Muscle of back (tissue), 11 donors: ENCODE measurements around the gene CSTPP1. TPM values are rescaled to one million over a fixed set of nuclear protein-coding genes. Genes with fewer than 3 reads are reported as not detected.

Experiments used
- DNase-seq, 3 donors: peaks; one replicate each; pipeline versions ENCODE4 v3.0.0 to v3.0.0-alpha.2; 2013
- polyA plus RNA-seq, 10 donors: library from polyadenylated mRNA; unstranded; fragments of 120-200 nt; gene quantifications; one replicate each; pipeline ENCODE4 v1.2.1, GENCODE V29; 2013; ENCODE audit not compliant: insufficient read length in 10 of 10

CSTPP1 gene
- polyA plus RNA-seq, 10 donors: 17.9 to 28.6 (median 20.0) TPM

DNA sequence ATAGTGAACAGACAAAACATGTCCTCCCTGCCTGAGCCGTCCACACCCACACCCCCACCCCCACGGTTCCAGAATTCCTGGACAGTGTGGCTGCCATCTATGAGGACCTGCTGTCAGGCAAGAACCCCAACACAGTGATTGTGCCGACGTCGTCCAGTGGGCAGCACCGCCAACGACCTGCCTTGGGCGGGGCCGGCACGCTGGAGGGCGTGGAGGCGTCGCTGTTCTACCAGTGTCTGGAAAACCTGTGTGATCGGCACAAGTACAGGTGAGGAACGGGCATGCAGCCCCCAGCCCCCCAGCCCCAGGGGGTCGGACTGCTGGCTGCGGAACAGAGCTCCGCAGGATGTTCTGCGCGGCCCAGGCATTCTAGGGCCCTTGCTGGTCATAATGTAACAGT lies 220.4 kb downstream of the CSTPP1 start:
- DNase-seq: no peak

- DNase-seq: no peak
These were observed 221.2 kb downstream of the CSTPP1 start for GRCh38 chr11:47157805-47158204.

- DNase-seq: no peak
These were observed 221.7 kb downstream of the CSTPP1 start for GRCh38 chr11:47158242-47158641.

DNA sequence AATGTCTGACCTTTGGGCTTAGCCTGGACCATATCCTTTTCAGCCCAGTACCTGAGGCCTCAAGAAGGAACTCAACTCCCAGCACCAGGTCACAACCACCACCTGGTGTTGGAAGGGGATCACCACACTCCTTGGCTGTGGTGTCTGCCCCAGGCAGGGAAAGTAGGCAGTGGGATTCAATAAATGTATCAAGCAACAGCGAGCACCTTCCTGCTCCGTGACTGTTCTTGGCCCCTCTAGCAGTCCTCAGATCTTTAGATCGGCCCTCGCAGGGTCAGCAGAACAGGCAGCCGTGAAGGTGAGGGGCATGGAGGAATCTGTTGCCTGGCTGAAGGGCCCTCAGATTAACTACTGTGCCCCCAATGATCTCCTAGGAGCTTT lies 224.2 kb downstream of the CSTPP1 start:
- no peak for DNase-seq

DNA sequence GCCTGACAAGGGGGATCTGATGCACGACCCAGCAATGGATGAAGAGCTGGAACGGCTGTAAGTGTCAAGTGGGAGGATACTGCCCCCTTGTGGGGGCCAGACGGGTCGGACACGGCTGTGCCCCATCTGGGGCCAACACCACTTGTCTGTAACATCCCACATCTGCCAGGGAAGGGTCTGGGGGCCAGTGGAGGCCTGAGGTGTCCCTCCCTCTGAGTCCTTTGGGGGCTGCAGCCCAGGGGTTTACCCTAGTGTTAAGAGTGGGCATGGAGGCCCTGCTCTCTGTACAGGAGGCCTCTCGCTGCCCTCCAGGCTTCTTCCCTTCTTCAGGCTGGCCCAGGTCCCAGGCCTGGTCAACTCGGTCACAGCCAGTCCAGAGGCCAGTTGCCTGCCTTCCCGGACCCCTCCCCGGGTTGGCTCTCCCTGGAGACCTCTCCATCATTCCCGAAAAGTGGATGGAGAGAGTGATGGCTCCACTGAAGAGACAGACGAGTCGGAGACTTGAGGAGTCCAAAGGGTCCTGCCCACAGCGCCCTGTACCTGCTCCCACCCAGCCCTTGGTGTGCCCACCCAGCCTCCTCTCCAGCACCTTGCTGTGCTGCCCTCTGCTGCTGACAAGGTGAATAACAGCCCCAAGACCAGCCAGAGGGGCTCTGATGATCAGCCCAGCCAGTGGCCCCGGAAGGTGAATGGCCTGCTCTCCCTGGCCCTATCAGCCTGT lies 224.7 kb downstream of the CSTPP1 start:
- DNase-seq: peak in 2 of 3 donors; percentile 80 to 86

GRCh38 chr11:47161890-47162289 lies 225.3 kb downstream of the CSTPP1 start:
- no peak for DNase-seq

- DNase-seq: peak in 1 of 3 donors; percentile 37
These were observed 225.9 kb downstream of the CSTPP1 start for GRCh38 chr11:47162426-47162825.

GRCh38 chr11:47163193-47163592 lies 226.6 kb downstream of the CSTPP1 start:
- peak in 1 of 3 donors; percentile 32 for DNase-seq

DNA sequence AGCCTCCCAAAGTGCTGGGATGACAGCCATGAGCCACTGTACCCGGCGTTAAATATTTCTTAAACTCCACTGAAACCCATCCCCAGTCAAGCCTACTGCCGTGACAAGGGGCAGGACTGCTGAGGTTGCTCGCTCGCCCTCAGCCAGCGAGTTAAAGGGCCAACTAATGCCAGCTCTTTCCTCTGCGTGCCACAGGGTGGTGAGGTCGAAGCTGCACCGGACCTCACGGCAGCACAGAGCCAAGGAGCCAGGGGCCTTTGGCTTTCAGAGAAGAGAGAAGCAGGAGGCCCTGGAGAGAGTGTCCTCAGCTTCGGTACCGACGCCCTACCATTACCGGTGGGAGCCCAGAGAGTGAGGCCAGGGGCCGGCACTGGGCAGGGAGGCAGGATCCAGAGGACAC lies 227.3 kb downstream of the CSTPP1 start:
- no peak for DNase-seq

- no peak for DNase-seq
These were observed 227.8 kb downstream of the CSTPP1 start for GRCh38 chr11:47164321-47164720.

DNA sequence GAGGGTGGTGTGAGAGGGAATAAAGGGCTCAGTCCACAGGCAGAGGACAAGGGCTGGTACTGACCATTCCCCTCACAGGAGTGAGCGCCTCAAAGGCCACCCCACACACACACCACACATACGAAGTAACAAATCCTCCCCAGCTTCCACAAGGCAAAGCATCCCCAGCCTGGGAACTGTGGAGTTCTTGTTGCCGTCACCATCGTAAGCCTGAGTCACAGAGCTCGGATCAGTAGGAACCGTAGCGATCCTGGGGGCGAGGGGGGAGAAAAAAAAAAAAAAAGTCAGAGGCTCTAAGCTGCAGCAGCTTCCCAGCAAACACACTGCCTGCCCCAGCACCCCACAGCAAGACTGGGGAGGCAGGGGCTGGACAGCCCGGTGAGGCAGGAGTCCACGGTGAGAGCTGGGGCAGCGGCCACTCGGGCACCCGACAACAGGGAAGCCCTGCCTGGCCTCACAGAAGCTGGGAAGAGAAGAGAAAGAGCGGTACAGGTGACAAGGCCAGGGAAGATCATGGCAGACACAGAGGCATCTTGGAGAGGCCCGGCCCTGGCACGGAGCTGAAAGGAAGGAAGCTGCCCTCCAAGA lies 228.8 kb downstream of the CSTPP1 start:
- no peak for DNase-seq

GRCh38 chr11:47166368-47166767 lies 229.8 kb downstream of the CSTPP1 start:
- DNase-seq: no peak

- DNase-seq: no peak
These were observed 234.7 kb downstream of the CSTPP1 start for GRCh38 chr11:47171061-47171838.

- DNase-seq: no peak
These were observed 235.3 kb downstream of the CSTPP1 start for GRCh38 chr11:47171856-47172255.

- no peak for DNase-seq
These were observed 236.3 kb downstream of the CSTPP1 start for GRCh38 chr11:47172740-47173336.

- DNase-seq: no peak
These were observed 239.3 kb downstream of the CSTPP1 start for GRCh38 chr11:47175746-47176327.

- DNase-seq: peak; percentile 97 to 99 (median 98)
These were observed 240.0 kb downstream of the CSTPP1 start, which contains the start of gene ARFGAP2 for GRCh38 chr11:47176328-47177228. TSS of gene ARFGAP2 (minus strand) at chr11:47176879. CDS start at chr11:47176853, 26 bp downstream.

DNA sequence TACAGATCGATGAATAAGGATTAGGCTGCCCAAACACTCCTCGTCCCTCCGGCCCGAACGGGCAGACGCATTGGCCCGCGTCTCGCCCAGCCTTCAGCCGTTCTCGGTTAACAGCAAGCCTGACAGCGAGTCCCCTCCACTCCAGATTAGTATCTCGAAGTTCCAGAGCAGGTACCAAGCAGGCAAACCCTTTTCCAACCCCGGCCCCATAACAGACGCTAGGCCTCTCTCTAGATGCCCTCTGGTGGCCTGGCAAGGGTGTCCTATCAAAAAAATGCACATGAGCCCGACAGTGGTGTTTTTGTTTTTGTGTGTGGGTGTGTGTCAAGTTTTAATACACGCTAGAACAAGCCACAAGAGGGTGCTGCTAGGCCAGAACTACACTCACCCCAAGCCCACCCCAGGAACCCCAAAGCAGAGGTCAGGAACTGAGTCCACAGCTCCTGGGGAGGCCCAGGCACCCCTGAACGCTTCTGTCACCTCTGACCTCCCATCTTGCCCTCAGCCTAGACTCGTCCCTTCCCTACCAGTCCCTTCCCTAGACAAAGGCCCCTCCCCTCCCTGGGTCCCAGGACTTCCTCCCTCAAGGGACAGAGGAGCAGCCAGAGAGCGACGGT lies 240.8 kb downstream of the CSTPP1 start:
- DNase-seq: peak; percentile 74 to 95 (median 74)

DNA sequence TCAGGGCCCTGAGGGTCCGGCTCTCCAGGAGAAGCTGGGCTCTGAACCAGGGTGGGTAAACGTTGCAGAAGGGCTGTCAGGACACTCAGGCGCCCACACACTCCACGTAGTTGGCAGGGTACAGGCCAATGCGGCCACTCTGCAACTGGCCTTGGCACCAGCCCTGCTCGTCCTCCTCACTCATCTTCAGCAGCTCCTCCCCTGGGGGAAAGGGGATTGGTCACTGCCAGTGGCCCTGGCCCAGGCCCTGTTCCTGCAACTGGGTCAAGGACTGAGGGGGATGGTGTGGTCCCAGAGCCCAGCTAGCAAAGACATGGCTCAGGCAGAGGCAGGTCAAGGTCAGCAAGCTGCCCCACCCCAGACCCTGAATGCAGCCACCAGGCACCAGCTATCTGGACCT lies 241.3 kb downstream of the CSTPP1 start:
- no peak for DNase-seq

DNA sequence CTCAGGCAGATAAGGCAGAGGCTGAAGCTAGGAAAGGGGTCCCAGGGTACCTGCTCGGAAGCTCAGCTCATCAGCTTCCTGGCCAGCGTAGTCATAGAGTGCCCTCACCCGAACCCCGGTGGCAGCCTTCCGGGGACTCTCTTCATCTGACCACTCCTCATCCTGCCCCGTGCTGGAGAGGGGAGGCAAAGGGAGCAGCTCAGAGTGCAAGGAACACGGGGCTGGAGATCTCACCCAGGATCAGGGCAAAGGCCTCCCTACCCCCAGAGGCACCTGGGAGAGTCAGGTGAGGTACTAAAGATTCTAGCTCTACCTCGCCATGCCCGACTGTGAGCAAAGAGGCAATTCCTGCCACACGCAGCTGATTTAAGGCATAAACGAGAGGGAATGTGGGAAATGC lies 241.8 kb downstream of the CSTPP1 start:
- DNase-seq: no peak
